Glutamatergic neuron (in vitro differentiated cells): ENCODE results near the gene CRABP1. TPM values are rescaled to one million over a fixed set of nuclear protein-coding genes. Genes with fewer than 3 reads are reported as not detected.

Source experiments
- DNase-seq: peaks from one replicate; pipeline ENCODE4 v3.0.0; 2022
- H3K27ac Mint-ChIP-seq: one replicate; pipeline ENCODE4 v1.8.0; 2020; ENCODE audit warnings: mild to moderate bottlenecking, mixed read lengths, inconsistent platforms; ENCODE audit not compliant: unreplicated experiment
- H3K27me3 Mint-ChIP-seq: one replicate; pipeline ENCODE4 v1.8.0; 2020; ENCODE audit warnings: mild to moderate bottlenecking, moderate library complexity, mixed read lengths, inconsistent platforms; ENCODE audit not compliant: unreplicated experiment
- H3K36me3 Mint-ChIP-seq: one replicate; pipeline ENCODE4 v1.8.0; 2020; ENCODE audit warnings: mild to moderate bottlenecking, mixed read lengths, inconsistent platforms; ENCODE audit not compliant: unreplicated experiment
- H3K4me1 Mint-ChIP-seq: one replicate; pipeline ENCODE4 v1.8.0; 2020; ENCODE audit warnings: mild to moderate bottlenecking, low read depth, mixed read lengths, inconsistent platforms; ENCODE audit not compliant: unreplicated experiment
- H3K4me3 Mint-ChIP-seq: one replicate; pipeline ENCODE4 v1.8.0; 2020; ENCODE audit warnings: mild to moderate bottlenecking, mixed read lengths, inconsistent platforms; ENCODE audit not compliant: unreplicated experiment
- H3K9me3 Mint-ChIP-seq: one replicate; pipeline ENCODE4 v1.8.0; 2020; ENCODE audit warnings: mild to moderate bottlenecking, moderate library complexity, mixed read lengths, inconsistent platforms; ENCODE audit not compliant: unreplicated experiment
- total RNA-seq: library from RNA; stranded (reverse); fragmentation: NEBNext Ultra II Directional; extraction: Animal tissue kit (Norgen Biotek cat#: 25700); gene quantifications from one replicate; pipeline ENCODE4 v1.2.1, GENCODE V29; 2021; ENCODE audit not compliant: unreplicated experiment
- TF ChIP-seq, protein P1 (sequence below): fragments of 200-600 bp; sonication (generic); IDR thresholded peaks from one replicate; pipeline ENCODE4 v1.5.0; 2021; ENCODE audit not compliant: partially characterized antibody, unreplicated experiment

CRABP1 gene
- total RNA-seq, 1 donor from 2014 or later, result 314 TPM

GRCh38 chr15:78304216-78305066 lies 35.7 kb upstream of the CRABP1 start:
- peaks cover 7% of the 10 kb centered on the region for H3K4me1 Mint-ChIP-seq
- peaks cover 3% of the 10 kb centered on the region for H3K27me3 Mint-ChIP-seq
- no peak overlapping the region for H3K27ac Mint-ChIP-seq
- DNase-seq, result no peak
- TF ChIP-seq, protein P1, sequence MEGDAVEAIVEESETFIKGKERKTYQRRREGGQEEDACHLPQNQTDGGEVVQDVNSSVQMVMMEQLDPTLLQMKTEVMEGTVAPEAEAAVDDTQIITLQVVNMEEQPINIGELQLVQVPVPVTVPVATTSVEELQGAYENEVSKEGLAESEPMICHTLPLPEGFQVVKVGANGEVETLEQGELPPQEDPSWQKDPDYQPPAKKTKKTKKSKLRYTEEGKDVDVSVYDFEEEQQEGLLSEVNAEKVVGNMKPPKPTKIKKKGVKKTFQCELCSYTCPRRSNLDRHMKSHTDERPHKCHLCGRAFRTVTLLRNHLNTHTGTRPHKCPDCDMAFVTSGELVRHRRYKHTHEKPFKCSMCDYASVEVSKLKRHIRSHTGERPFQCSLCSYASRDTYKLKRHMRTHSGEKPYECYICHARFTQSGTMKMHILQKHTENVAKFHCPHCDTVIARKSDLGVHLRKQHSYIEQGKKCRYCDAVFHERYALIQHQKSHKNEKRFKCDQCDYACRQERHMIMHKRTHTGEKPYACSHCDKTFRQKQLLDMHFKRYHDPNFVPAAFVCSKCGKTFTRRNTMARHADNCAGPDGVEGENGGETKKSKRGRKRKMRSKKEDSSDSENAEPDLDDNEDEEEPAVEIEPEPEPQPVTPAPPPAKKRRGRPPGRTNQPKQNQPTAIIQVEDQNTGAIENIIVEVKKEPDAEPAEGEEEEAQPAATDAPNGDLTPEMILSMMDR, result no peak
- no peak overlapping the region for H3K4me3 Mint-ChIP-seq
- no peaks in the 10 kb centered on the region for H3K9me3 Mint-ChIP-seq
- no peaks in the 10 kb centered on the region for H3K36me3 Mint-ChIP-seq

GRCh38 chr15:78306176-78306774 lies 33.9 kb upstream of the CRABP1 start:
- H3K4me3 Mint-ChIP-seq, result no peak overlapping the region
- H3K36me3 Mint-ChIP-seq, result no peaks in the 10 kb centered on the region
- H3K27ac Mint-ChIP-seq, result no peak overlapping the region
- DNase-seq, result no peak
- peaks cover 7% of the 10 kb centered on the region for H3K4me1 Mint-ChIP-seq
- TF ChIP-seq, protein P1, result no peak
- peaks cover 5% of the 10 kb centered on the region for H3K27me3 Mint-ChIP-seq
- H3K9me3 Mint-ChIP-seq, result peaks cover 1% of the 10 kb centered on the region

- Mint-ChIP-seq H3K4me1 (peaks cover 7% of the 10 kb centered on the region), H3K27me3 (peaks cover 5% of the 10 kb centered on the region), H3K4me3 (no peak overlapping the region), H3K27ac (no peak overlapping the region), H3K9me3 (peaks cover 3% of the 10 kb centered on the region), H3K36me3 (no peaks in the 10 kb centered on the region)
- TF ChIP-seq, protein P1, result no peak
- DNase-seq, result no peak
These were observed 32.2 kb upstream of the CRABP1 start for GRCh38 chr15:78307976-78308375.

- Mint-ChIP-seq H3K4me3 (no peak overlapping the region), H3K27ac (no peak overlapping the region), H3K36me3 (no peaks in the 10 kb centered on the region), H3K9me3 (peaks cover 3% of the 10 kb centered on the region), H3K27me3 (peaks cover 5% of the 10 kb centered on the region), H3K4me1 (peaks cover 7% of the 10 kb centered on the region)
- DNase-seq, result peak; percentile 93
- TF ChIP-seq, protein P1, result peak; percentile 78
These were observed 31.6 kb upstream of the CRABP1 start for GRCh38 chr15:78308422-78309032.

DNA sequence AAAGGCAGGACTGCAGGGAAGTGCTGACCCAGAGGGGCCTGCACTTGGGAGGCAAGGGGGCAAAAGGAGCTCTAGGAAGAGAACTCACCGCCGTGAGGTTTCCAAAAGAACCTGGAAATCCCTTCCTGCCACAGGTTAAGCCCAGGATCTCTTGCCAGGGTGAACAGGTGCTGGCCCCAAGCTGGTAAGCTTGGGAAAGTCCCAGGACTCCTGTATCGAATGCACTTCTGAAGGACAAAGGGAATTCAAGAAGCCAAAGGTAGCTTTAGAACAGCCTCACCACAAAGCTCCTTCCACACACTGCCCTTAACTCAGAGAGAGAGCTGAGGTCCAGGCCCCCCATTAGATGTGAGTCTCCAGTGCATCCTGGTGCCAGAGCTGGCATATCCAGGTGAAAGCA lies 28.9 kb upstream of the CRABP1 start:
- DNase-seq, result no peak
- Mint-ChIP-seq H3K9me3 (peaks cover 3% of the 10 kb centered on the region), H3K27ac (no peak overlapping the region), H3K4me3 (no peak overlapping the region), H3K4me1 (peaks cover 11% of the 10 kb centered on the region), H3K27me3 (peaks cover 5% of the 10 kb centered on the region), H3K36me3 (no peaks in the 10 kb centered on the region)
- TF ChIP-seq, protein P1, result no peak
